Astrocyte (in vitro differentiated cells and primary cell): ENCODE measurements around the gene RIPK1. TPM values are rescaled to one million over a fixed set of nuclear protein-coding genes. Genes with fewer than 3 reads are reported as not detected.
"Not testable (repeated sequence)": the region's sequence is repeated elsewhere in the genome, so short reads cannot be mapped to it uniquely, and the experiment has no call there.

Source experiments
- DNase-seq: peaks from one replicate; pipeline ENCODE4 v3.0.0-alpha.2; 2010; ENCODE audit warnings: low read depth
- FAIRE-seq: peaks from 2 replicates; lab custom pipeline; 2011; peaks lifted over from hg19 to GRCh38; lab: Jason Lieb, UNC
- H2AFZ ChIP-seq: 2 replicates; pipeline ENCODE4 v1.6.0; 2012; ENCODE audit warnings: low read depth, low read length, inconsistent platforms
- H3K27ac ChIP-seq: 2 replicates; pipeline ENCODE4 v1.5.1; 2011; ENCODE audit warnings: low read depth, low read length, inconsistent platforms
- H3K27me3 ChIP-seq: 2 replicates; pipeline ENCODE4 v1.6.0; 2011; ENCODE audit warnings: low read length, inconsistent platforms; ENCODE audit not compliant: insufficient read depth
- H3K36me3 ChIP-seq: 2 replicates; pipeline ENCODE4 v1.5.1; 2011; ENCODE audit warnings: low read length, inconsistent platforms; ENCODE audit not compliant: insufficient read depth
- H3K4me1 ChIP-seq: 2 replicates; pipeline ENCODE4 v1.5.1; 2011; ENCODE audit warnings: low read length, inconsistent platforms; ENCODE audit not compliant: insufficient read depth
- H3K4me2 ChIP-seq: 2 replicates; pipeline ENCODE4 v1.6.0; 2012; ENCODE audit warnings: low read length, inconsistent platforms
- H3K4me3 ChIP-seq: 2 replicates; pipeline ENCODE4 v1.5.1; 2011; ENCODE audit warnings: low read depth, mild to moderate bottlenecking, low read length, inconsistent platforms; ENCODE audit not compliant: insufficient read depth
- H3K79me2 ChIP-seq: 2 replicates; pipeline ENCODE4 v1.6.0; 2012; ENCODE audit warnings: mild to moderate bottlenecking, low read length, inconsistent platforms; ENCODE audit not compliant: insufficient read depth
- H3K9ac ChIP-seq: 2 replicates; pipeline ENCODE4 v1.6.0; 2012; ENCODE audit warnings: mild to moderate bottlenecking, low read length, inconsistent platforms
- H3K9me3 ChIP-seq: 2 replicates; pipeline ENCODE4 v1.5.1; 2012; ENCODE audit warnings: low read depth, mild to moderate bottlenecking, low read length, inconsistent platforms; ENCODE audit not compliant: insufficient read depth
- H4K20me1 ChIP-seq: 2 replicates; pipeline ENCODE4 v1.6.0; 2012; ENCODE audit warnings: low read length, inconsistent platforms; ENCODE audit not compliant: insufficient read depth
- H3K27ac Mint-ChIP-seq: one replicate; pipeline ENCODE4 v1.8.0; 2021; ENCODE audit warnings: mild to moderate bottlenecking, mixed read lengths; ENCODE audit not compliant: unreplicated experiment
- H3K27me3 Mint-ChIP-seq: one replicate; pipeline ENCODE4 v1.8.0; 2021; ENCODE audit warnings: low read depth, mixed read lengths; ENCODE audit not compliant: unreplicated experiment
- H3K36me3 Mint-ChIP-seq: one replicate; pipeline ENCODE4 v1.8.0; 2021; ENCODE audit warnings: low read depth, mixed read lengths; ENCODE audit not compliant: unreplicated experiment
- H3K4me1 Mint-ChIP-seq: one replicate; pipeline ENCODE4 v1.8.0; 2021; ENCODE audit warnings: low read depth, mixed read lengths; ENCODE audit not compliant: unreplicated experiment
- H3K4me3 Mint-ChIP-seq: one replicate; pipeline ENCODE4 v1.8.0; 2021; ENCODE audit warnings: mild to moderate bottlenecking, moderate library complexity, mixed read lengths; ENCODE audit not compliant: unreplicated experiment
- H3K9me3 Mint-ChIP-seq: one replicate; pipeline ENCODE4 v1.8.0; 2021; ENCODE audit warnings: mild to moderate bottlenecking, mixed read lengths; ENCODE audit not compliant: unreplicated experiment
- EZH2 ChIP-seq: IDR thresholded peaks from 2 replicates; pipeline ENCODE4 v1.6.1; 2012; ENCODE audit warnings: mild to moderate bottlenecking, low read length, inconsistent platforms; ENCODE audit not compliant: insufficient read depth
- total RNA-seq: library from RNA; stranded (reverse); gene quantifications from 2 replicates; pipeline ENCODE4 v1.2.1, GENCODE V29; 2021
- TF ChIP-seq, protein P1 (sequence below): IDR thresholded peaks from 2 replicates; pipeline ENCODE4 v1.5.1; 2011; ENCODE audit warnings: low read depth, mild to moderate bottlenecking, inconsistent platforms, low read length, moderate library complexity; ENCODE audit not compliant: insufficient read depth

Gene RIPK1
- total RNA-seq, 1 donor from 2014 or later, result 21.9 TPM

DNA sequence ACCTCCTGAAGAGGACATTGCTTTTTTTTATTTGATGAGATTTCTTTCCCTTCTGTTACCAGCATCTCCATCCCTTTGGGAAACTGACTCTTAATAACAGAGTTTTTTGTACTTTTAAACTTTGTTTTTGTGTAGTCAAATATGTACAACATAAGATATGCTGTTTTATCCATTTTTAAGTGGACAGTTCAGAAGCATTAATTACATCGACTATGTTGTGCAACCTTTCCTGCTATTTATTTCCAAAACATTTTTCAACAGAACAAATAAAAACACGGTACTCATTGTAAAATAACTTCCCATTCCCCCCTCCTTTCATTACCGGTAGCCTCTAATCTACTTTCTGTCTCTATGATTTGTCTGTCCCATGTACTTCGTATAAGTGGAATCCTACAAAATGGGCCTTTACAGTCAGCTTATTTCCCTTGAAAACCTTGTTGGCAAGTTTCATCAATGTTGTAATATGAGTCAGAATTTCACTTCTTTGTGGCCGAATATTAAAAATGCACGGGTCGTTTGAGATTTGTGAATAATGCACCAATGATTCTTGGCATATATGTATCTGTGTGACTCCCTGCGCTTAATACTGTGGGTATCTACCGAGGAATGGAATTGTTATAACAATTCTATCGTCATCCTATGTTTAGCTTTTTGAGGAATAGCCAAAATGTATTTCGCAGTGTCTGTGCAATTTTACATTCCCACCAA, 11.1 kb upstream of the RIPK1 start:
- Mint-ChIP-seq H3K4me1 (no peaks in the 10 kb centered on the region), H3K36me3 (no peaks in the 10 kb centered on the region), H3K4me3 (no peak overlapping the region), H3K27me3 (peaks cover 18% of the 10 kb centered on the region), H3K9me3 (peaks cover 2% of the 10 kb centered on the region), H3K27ac (no peak overlapping the region)
- TF ChIP-seq EZH2, result no peak
- TF ChIP-seq, protein P1, sequence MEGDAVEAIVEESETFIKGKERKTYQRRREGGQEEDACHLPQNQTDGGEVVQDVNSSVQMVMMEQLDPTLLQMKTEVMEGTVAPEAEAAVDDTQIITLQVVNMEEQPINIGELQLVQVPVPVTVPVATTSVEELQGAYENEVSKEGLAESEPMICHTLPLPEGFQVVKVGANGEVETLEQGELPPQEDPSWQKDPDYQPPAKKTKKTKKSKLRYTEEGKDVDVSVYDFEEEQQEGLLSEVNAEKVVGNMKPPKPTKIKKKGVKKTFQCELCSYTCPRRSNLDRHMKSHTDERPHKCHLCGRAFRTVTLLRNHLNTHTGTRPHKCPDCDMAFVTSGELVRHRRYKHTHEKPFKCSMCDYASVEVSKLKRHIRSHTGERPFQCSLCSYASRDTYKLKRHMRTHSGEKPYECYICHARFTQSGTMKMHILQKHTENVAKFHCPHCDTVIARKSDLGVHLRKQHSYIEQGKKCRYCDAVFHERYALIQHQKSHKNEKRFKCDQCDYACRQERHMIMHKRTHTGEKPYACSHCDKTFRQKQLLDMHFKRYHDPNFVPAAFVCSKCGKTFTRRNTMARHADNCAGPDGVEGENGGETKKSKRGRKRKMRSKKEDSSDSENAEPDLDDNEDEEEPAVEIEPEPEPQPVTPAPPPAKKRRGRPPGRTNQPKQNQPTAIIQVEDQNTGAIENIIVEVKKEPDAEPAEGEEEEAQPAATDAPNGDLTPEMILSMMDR, result no peak
- H3K27me3 ChIP-seq, result no peaks in the 10 kb centered on the region
- no peaks in the 10 kb centered on the region for H3K79me2 ChIP-seq
- no peaks in the 10 kb centered on the region for H4K20me1 ChIP-seq
- H3K9me3 ChIP-seq, result no peaks in the 10 kb centered on the region
- DNase-seq, result no peak
- no peak overlapping the region for H3K27ac ChIP-seq
- H2AFZ ChIP-seq, result no peak overlapping the region
- peaks cover 7% of the 10 kb centered on the region for H3K4me1 ChIP-seq
- no peak for FAIRE-seq
- no peaks in the 10 kb centered on the region for H3K36me3 ChIP-seq
- H3K9ac ChIP-seq, result no peak overlapping the region
- no peak overlapping the region for H3K4me3 ChIP-seq
- no peak overlapping the region for H3K4me2 ChIP-seq

DNA sequence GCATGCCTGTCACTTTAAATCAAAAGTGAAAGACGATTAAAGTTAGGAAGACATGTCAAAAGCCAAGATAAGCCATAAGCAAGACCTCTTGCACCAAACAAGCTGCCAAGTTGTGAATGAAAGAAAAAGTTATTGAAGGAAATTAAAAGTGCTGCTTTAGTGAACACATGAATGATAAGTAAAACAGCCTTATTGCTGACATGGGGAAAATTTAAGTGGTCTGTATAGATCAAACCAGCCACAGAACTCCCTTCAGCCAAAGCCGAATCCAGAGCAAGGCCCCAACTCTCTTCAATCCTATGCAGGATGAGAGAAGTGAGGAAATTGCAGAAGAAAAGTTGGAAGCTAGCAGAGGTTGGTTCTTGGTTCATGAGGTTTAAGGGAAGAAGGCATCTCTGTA, 9.3 kb upstream of the RIPK1 start:
- Histone ChIP-seq H3K79me2 (no peaks in the 10 kb centered on the region), H3K27ac (no peak overlapping the region), H3K36me3 (no peaks in the 10 kb centered on the region), H2AFZ (no peak overlapping the region), H3K4me3 (no peak overlapping the region), H4K20me1 (no peaks in the 10 kb centered on the region), H3K27me3 (no peaks in the 10 kb centered on the region), H3K4me1 (peaks cover 8% of the 10 kb centered on the region), H3K4me2 (no peak overlapping the region), H3K9ac (no peak overlapping the region), H3K9me3 (no peaks in the 10 kb centered on the region)
- H3K4me1 Mint-ChIP-seq, result no peaks in the 10 kb centered on the region
- FAIRE-seq, result no peak
- H3K4me3 Mint-ChIP-seq, result no peak overlapping the region
- no peak for DNase-seq
- TF ChIP-seq, protein P1, result no peak
- no peak for TF ChIP-seq EZH2
- no peaks in the 10 kb centered on the region for H3K9me3 Mint-ChIP-seq
- H3K27me3 Mint-ChIP-seq, result peaks cover 7% of the 10 kb centered on the region
- H3K27ac Mint-ChIP-seq, result no peak overlapping the region
- no peaks in the 10 kb centered on the region for H3K36me3 Mint-ChIP-seq

DNA sequence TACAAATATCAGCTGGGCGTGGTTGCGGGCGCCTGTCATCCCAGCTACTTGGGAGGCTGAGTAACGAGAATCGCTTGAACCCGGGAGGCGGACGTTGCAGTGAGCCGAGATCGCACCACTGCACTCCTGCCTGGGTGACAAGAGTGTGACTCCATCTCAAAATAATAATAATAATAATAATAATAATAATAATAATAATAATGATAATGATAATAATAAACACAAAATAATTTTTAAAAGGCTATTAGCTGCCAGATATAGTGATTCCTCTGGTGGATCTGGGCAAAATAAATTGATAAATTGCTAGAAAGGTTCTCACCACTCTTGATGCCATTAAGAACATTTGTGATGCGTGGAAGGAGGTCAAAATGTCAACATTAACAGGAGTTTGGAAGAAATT, 8.2 kb upstream of the RIPK1 start:
- peak overlapping the region; percentile 31 for H3K4me3 Mint-ChIP-seq
- not testable (repeated sequence) for H3K27me3 Mint-ChIP-seq, H2AFZ ChIP-seq, H3K4me1 Mint-ChIP-seq, H3K4me3 ChIP-seq, H3K36me3 Mint-ChIP-seq, H3K9me3 ChIP-seq, FAIRE-seq, H3K4me2 ChIP-seq, H3K27ac Mint-ChIP-seq, H4K20me1 ChIP-seq, H3K4me1 ChIP-seq, H3K27me3 ChIP-seq, DNase-seq, H3K27ac ChIP-seq, H3K9me3 Mint-ChIP-seq, H3K9ac ChIP-seq, H3K36me3 ChIP-seq, H3K79me2 ChIP-seq
